GM19328 (cell line): ENCODE results near the gene KICS2.

ENCODE experiments used
- ATAC-seq: cut with Tn5 transposase; IDR thresholded peaks from one replicate; pipeline ENCODE4 v1.9.1; 2021; ENCODE audit warnings: mild to moderate bottlenecking, moderate library complexity; ENCODE audit not compliant: unreplicated experiment

Gene KICS2

GRCh38 chr12:64175254-64175945 lies 46.7 kb downstream of the KICS2 start:
- no peak for ATAC-seq

- ATAC-seq = no peak
Measured at GRCh38 chr12:64173456-64173855, 48.6 kb downstream of the KICS2 start.
